Endothelial cell of umbilical vein (primary cell): ENCODE data around the gene CHAC1. TPM values are rescaled to one million over a fixed set of nuclear protein-coding genes. Genes with fewer than 3 reads are reported as not detected.

Experiments
- BruUV-seq: library from RNA; stranded (reverse); fragments of 400-500 nt; replicated peaks from 2 replicates; lab custom pipeline; 2021; lab: Mats Ljungman, UMichigan
- CTCF ChIA-PET: fragments of 300-600, 350-600 bp; sonication (Branson Sonifier 250); formaldehyde crosslinking; loops from one replicate; lab custom pipeline; 2021; ENCODE audit warnings: antibody characterized with exemption, inconsistent platforms; lab: Charles Lee
- POLR2A ChIA-PET: fragments of 300-600, 350-600 bp; sonication (Branson Sonifier 250); formaldehyde crosslinking; loops from one replicate; lab custom pipeline; 2021; ENCODE audit warnings: antibody characterized with exemption, inconsistent platforms; lab: Charles Lee
- DNase-seq: peaks from one replicate; pipeline ENCODE4 v3.0.0-alpha.2; 2011; ENCODE audit warnings: low read depth, low spot score
- FAIRE-seq: peaks from 2 replicates; lab custom pipeline; 2011; peaks lifted over from hg19 to GRCh38; lab: Jason Lieb, UNC
- H2AFZ ChIP-seq: 2 replicates; pipeline ENCODE4 v1.6.0; 2012; ENCODE audit warnings: low read depth, low read length, control low read depth, inconsistent platforms
- H3K27ac ChIP-seq: 2 replicates; pipeline ENCODE4 v1.5.1; 2011; ENCODE audit warnings: low read depth, mild to moderate bottlenecking, control low read depth, low read length, moderate library complexity; ENCODE audit not compliant: insufficient read depth
- H3K27me3 ChIP-seq, 2 experiments: 2 replicates each; pipeline versions ENCODE4 v1.6.0 to v1.6.1; 2011; ENCODE audit warnings: low read length in 2 of 2, mixed read lengths in 1 of 2; ENCODE audit not compliant: control insufficient read depth in 2 of 2, insufficient read depth in 2 of 2
- H3K36me3 ChIP-seq, 2 experiments: 2 replicates in 1 of 2; 3 replicates in 1 of 2; pipeline ENCODE4 v1.5.1; 2011; ENCODE audit warnings: low read length in 2 of 2, mild to moderate bottlenecking in 1 of 2, moderate library complexity in 1 of 2; ENCODE audit not compliant: control insufficient read depth in 2 of 2, insufficient read depth in 2 of 2; ENCODE audit errors: extremely low read depth in 1 of 2
- H3K4me1 ChIP-seq: 3 replicates; pipeline ENCODE4 v1.5.1; 2011; ENCODE audit warnings: mild to moderate bottlenecking, low read length; ENCODE audit not compliant: control insufficient read depth, insufficient read depth; ENCODE audit errors: extremely low read depth
- H3K4me2 ChIP-seq: 2 replicates; pipeline ENCODE4 v1.6.1; 2011; ENCODE audit warnings: low read length, control low read depth, mixed read lengths; ENCODE audit not compliant: insufficient read depth
- H3K4me3 ChIP-seq, 3 experiments: fragments of 200-600 bp in 1 of 3; sonication (generic), shearing (Covaris generic) in 1 of 3; replicated peaks in 1 of 3; 2 replicates each; pipeline ENCODE4 v1.5.1; 2011 to 2016; ENCODE audit warnings: control low read depth in 3 of 3, low read length in 3 of 3, mild to moderate bottlenecking in 2 of 3, inconsistent platforms in 1 of 3, low read depth in 1 of 3, moderate library complexity in 1 of 3; ENCODE audit not compliant: insufficient read depth in 1 of 3
- H3K79me2 ChIP-seq: 2 replicates; pipeline ENCODE4 v1.6.0; 2012; ENCODE audit warnings: low read length, inconsistent platforms; ENCODE audit not compliant: control insufficient read depth, insufficient read depth
- H3K9ac ChIP-seq: replicated peaks from 2 replicates; pipeline ENCODE3; 2011; ENCODE audit warnings: low read length, control low read depth; ENCODE audit not compliant: insufficient read depth; ENCODE audit errors: extremely low read depth
- H3K9me1 ChIP-seq: replicated peaks from 3 replicates; pipeline ENCODE4 v1.6.0; 2011; ENCODE audit warnings: mild to moderate bottlenecking, low read length; ENCODE audit not compliant: control insufficient read depth, insufficient read depth; ENCODE audit errors: extremely low read depth
- H3K9me3 ChIP-seq: replicated peaks from 2 replicates; pipeline ENCODE4 v1.5.1; 2012; ENCODE audit warnings: low read length, inconsistent platforms; ENCODE audit not compliant: control insufficient read depth, insufficient read depth
- H4K20me1 ChIP-seq: replicated peaks from 2 replicates; pipeline ENCODE3; 2011; ENCODE audit warnings: mild to moderate bottlenecking, low read length; ENCODE audit not compliant: control insufficient read depth, insufficient read depth; ENCODE audit errors: extremely low read depth
- CTCF ChIP-seq, 2 donors: IDR thresholded peaks; 1 replicate in 1 of 2; 2 replicates in 1 of 2; pipeline ENCODE4 v1.5.1; 2011; ENCODE audit warnings: low read length in 2 of 2, mild to moderate bottlenecking in 2 of 2, moderate library complexity in 2 of 2, control low read depth in 1 of 2, inconsistent platforms in 1 of 2, low read depth in 1 of 2; ENCODE audit not compliant: insufficient read depth in 1 of 2; ENCODE audit errors: extremely low read depth in 1 of 2
- EZH2 ChIP-seq: IDR thresholded peaks from 2 replicates; pipeline ENCODE4 v1.6.1; 2012; ENCODE audit warnings: borderline replicate concordance, low read depth, mild to moderate bottlenecking, moderate library complexity, low read length, inconsistent platforms; ENCODE audit not compliant: severe bottlenecking
- FOS ChIP-seq: IDR thresholded peaks from 2 replicates; pipeline ENCODE4 v1.6.1; 2011; ENCODE audit warnings: mild to moderate bottlenecking, low read length, moderate library complexity, borderline replicate concordance; ENCODE audit not compliant: insufficient read depth
- GATA2 ChIP-seq: IDR thresholded peaks from 2 replicates; pipeline ENCODE4 v1.7.0; 2011; ENCODE audit warnings: low read depth, mild to moderate bottlenecking, moderate library complexity, mixed read lengths, low read length; ENCODE audit not compliant: insufficient read length, insufficient read depth
- JUN ChIP-seq: IDR thresholded peaks from 2 replicates; pipeline ENCODE4 v1.6.1; 2011; ENCODE audit warnings: borderline replicate concordance, low read depth; ENCODE audit not compliant: insufficient read length, insufficient read depth
- MAX ChIP-seq: IDR thresholded peaks from 2 replicates; pipeline ENCODE4 v1.6.1; 2011; ENCODE audit not compliant: insufficient read depth, insufficient read length
- MYC ChIP-seq: IDR thresholded peaks from one replicate; pipeline ENCODE4 v1.6.1; 2011; ENCODE audit warnings: mild to moderate bottlenecking, low read depth, low read length
- POLR2A ChIP-seq: IDR thresholded peaks from 2 replicates; pipeline ENCODE4 v1.6.1; 2012; ENCODE audit warnings: low read depth, mild to moderate bottlenecking, control low read depth, low read length
- POLR2AphosphoS5 ChIP-seq: IDR thresholded peaks from 2 replicates; pipeline ENCODE4 v1.6.1; 2012; ENCODE audit warnings: low read depth, mild to moderate bottlenecking, control low read depth, low read length, moderate library complexity; ENCODE audit not compliant: insufficient read depth
- dilution Hi-C: fragments of 300-500 bp; cut with MboI; formaldehyde crosslinking; loops from one replicate; pipeline ENCODE4 v1.15.0; 2019; ENCODE audit warnings: low sequenced_read_pairs; ENCODE audit not compliant: extremely low pct_ligation_motif_present
- intact Hi-C: fragments of 100-400 bp; cut with micrococcal nuclease; formaldehyde crosslinking; loops from one replicate; pipeline ENCODE4 v1.10.0; 2022
- polyA plus RNA-seq, 4 experiments: library from polyadenylated mRNA; depleted of rRNA in 3 of 4; stranded (reverse) in 3 of 4; unstranded in 1 of 4; fragments of >200 nt; gene quantifications; 2 replicates each; pipeline versions ENCODE4 v1.2.1 to v1.2.3, GENCODE V29; 2011 to 2012; ENCODE audit warnings: missing spikeins in 1 of 4
- total RNA-seq: library from RNA; stranded (reverse); gene quantifications from 2 replicates; pipeline ENCODE4 v1.2.3, GENCODE V29; 2021

Gene CHAC1
- total and polyA plus RNA-seq, 2 donors (not counting 3 experiments of a cell fraction or from before 2014, with no cell fraction given), result 4.6 to 25.7 TPM

GRCh38 chr15:40933517-40933902, 19.8 kb upstream of the CHAC1 start:
- Histone ChIP-seq H3K9me3 (no peaks in the 10 kb centered on the region), H3K27me3 (peaks cover 0 to 2% of the 10 kb centered on the region in 2 experiments), H3K27ac (no peak overlapping the region), H3K9me1 (no peaks in the 10 kb centered on the region), H3K4me1 (peaks cover 15% of the 10 kb centered on the region), H2AFZ (no peak overlapping the region), H3K4me2 (no peak overlapping the region), H3K79me2 (no peaks in the 10 kb centered on the region), H3K36me3 (peaks cover 0 to 49% of the 10 kb centered on the region in 2 experiments), H4K20me1 (no peaks in the 10 kb centered on the region), H3K9ac (no peak overlapping the region), H3K4me3 (no peak overlapping the region)
- no peak for TF ChIP-seq EZH2
- TF ChIP-seq GATA2, result no peak
- TF ChIP-seq JUN, result no peak
- TF ChIP-seq MAX, result no peak
- no peak for TF ChIP-seq MYC
- no peak for TF ChIP-seq FOS
- TF ChIP-seq CTCF (IDR thresholded peaks at IDR 0.05; ENCODE audit: extremely low read depth in 1 of 2, insufficient read depth in 1 of 2, low read depth in 1 of 2, low read length in 2 of 2), result no peak
- no peak for TF ChIP-seq POLR2A
- TF ChIP-seq POLR2AphosphoS5, result no peak
- ChIA-PET CTCF (interaction anchor here (7.4 to 12.4 kb wide), 2 partner anchors 8 to 27 kb away, joined by 143 to 260 read pairs; no protein-coding TSS in a partner anchor), POLR2A (interaction anchor here (0.7 kb wide), 1 partner anchor 49 kb away, joined by 3 read pairs; no protein-coding TSS in a partner anchor)
- dilution Hi-C loops, result no loop called here
- DNase-seq (no peak), FAIRE-seq (no peak)
- BruUV-seq, result no TSS peak
- intact Hi-C loops, result no loop called here
